ENCODE results near the gene CDCA7. TPM values are rescaled to one million over a fixed set of nuclear protein-coding genes. Genes with fewer than 3 reads are reported as not detected.
A peak's percentile ranks its signal among the peaks of the same experiment; 100 is the strongest.
"Not testable (repeated sequence)": the region's sequence is repeated elsewhere in the genome, so short reads cannot be mapped to it uniquely, and the experiment has no call there.

The CDCA7 gene
- 10 to 100 TPM in 3 of 8 experiments, 1 to 10 TPM in 4, under 1 TPM in 1; 0.20 to 27.5 (median 6.5) TPM for total RNA-seq

- in situ Hi-C loops (cut with MboI; ENCODE audit: low pct_unique_long_range_greater_than_20kb in 2 of 9, low sequenced_read_pairs in 9 of 9, unreplicated experiment in 9 of 9) = loop anchor here in 1 of 9 experiments (25.0 kb wide), 1 partner anchor 292 kb away; no protein-coding TSS in a partner anchor
- 0 to 3% (median 1%) methylated on average over 1 to 13 of the region's 50 CpGs; no CpG with 5 or more reads in 5 of the 10 experiments for WGBS, 10 experiments
Observed at GRCh38 chr2:173354582-173355131, at the start of gene CDCA7. TSS of gene CDCA7 (plus strand) at chr2:173354872. CDS start at chr2:173354964, 92 bp downstream.

GRCh38 chr2:173305303-173305702, 49.4 kb upstream of the CDCA7 start:
- Histone ChIP-seq H3K4me1 (replicated peaks in 1 of 2) (no peaks in the 10 kb centered on the region), H3K4me3 (no peak overlapping the region), H3K27ac (no peak overlapping the region)
- in situ Hi-C loops (cut with MboI; ENCODE audit: low pct_unique_long_range_greater_than_20kb in 2 of 9, low sequenced_read_pairs in 9 of 9, unreplicated experiment in 9 of 9) = no loop called here
- 0 to 77% (median 38%) methylated on average over 2 of the region's 2 CpGs; no CpG with 5 or more reads in 4 of the 10 experiments for WGBS, 10 experiments
- no peak for ATAC-seq (replicated peaks in 6 of 8)

More at GRCh38 chr2:173354582-173355131, at the start of gene CDCA7:
- ATAC-seq (replicated peaks in 6 of 8) = peak; percentile 69 to 93 (median 90)
- peaks cover 0 to 7% of the 10 kb centered on the region in 2 donors for H3K4me1 ChIP-seq (replicated peaks in 1 of 2)
- peak within 1 kb of the TSS; percentile 88 to 99 for H3K27ac ChIP-seq
- H3K4me3 ChIP-seq = peak within 1 kb of the TSS; percentile 50 to 70 (median 52)

GRCh38 chr2:173307293-173307692, 47.4 kb upstream of the CDCA7 start:
- WGBS, 10 experiments = 4 to 65% (median 50%) methylated on average over 2 to 4 of the region's 4 CpGs; no CpG with 5 or more reads in 2 of the 10 experiments

DNA sequence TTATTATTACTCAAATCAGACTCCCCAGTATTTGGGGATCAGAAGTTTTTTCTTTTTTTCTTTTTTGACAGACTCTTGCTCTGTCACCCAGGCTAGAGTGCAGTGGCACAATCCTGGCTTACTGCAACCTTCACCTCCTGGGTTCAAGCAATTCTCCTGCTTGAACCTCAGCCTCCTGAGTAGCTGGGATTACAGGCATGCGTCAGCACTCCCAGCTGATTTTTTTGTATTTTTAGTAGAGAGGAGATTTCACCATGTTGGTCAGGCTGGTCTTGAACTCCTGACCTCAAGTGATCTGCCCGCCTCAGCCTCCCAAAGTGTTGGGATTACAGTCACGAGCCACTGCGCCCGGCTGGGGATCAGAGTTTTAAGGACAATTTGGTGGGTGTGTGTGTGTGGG, 45.3 kb upstream of the CDCA7 start:
- H3K4me3 ChIP-seq; H3K27ac ChIP-seq; H3K4me1 ChIP-seq (replicated peaks in 1 of 2); in situ Hi-C loops (cut with MboI; ENCODE audit: low pct_unique_long_range_greater_than_20kb in 2 of 9, low sequenced_read_pairs in 9 of 9, unreplicated experiment in 9 of 9); ATAC-seq (replicated peaks in 6 of 8): not testable (repeated sequence)
- 0 to 100% (median 100%) methylated on average over 1 to 4 of the region's 5 CpGs; no CpG with 5 or more reads in 5 of the 10 experiments for WGBS, 10 experiments

More at GRCh38 chr2:173307293-173307692, 47.4 kb upstream of the CDCA7 start:
- Histone ChIP-seq H3K4me3 (no peak overlapping the region), H3K27ac (no peak overlapping the region), H3K4me1 (replicated peaks in 1 of 2) (no peaks in the 10 kb centered on the region)
- peak in 4 of 8 experiments; percentile 43 to 67 (median 60) for ATAC-seq (replicated peaks in 6 of 8)
- in situ Hi-C loops (cut with MboI; ENCODE audit: low pct_unique_long_range_greater_than_20kb in 2 of 9, low sequenced_read_pairs in 9 of 9, unreplicated experiment in 9 of 9) = no loop called here

DNA sequence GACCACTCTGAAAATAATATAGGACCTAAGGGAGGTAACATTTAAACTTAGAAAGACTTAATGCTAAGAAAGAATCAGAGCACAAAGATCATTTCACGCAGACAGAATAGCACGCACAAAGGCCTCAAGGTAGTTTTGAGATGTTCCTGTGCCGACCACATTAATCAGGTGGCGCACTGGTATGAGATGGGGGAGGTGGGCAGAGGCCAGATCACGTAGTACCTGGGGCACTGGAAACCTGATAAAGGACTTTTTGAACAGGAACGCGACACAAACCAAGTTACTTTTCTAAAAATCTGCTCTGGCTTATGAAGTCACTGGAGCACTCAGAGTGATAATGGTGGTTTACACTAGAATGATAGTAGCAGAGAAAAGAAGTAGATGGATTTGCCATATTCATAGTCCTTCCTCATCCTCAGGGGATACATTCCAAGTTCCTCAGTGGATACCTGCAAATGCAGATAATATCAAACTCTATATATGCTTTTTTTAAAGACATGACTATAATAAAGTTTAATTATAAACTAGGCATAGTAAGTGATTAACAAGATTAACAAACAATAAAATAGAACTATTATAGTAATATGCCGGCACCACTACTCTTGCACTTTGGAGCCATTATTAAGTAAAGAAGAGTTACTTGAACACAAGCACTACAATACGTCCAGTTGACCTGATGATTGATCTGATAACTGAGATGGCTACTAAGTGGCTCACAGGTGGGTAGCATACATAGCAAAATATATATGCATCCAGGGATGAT, 42.6 kb upstream of the CDCA7 start:
- no peak overlapping the region for H3K4me3 ChIP-seq
- in situ Hi-C loops (cut with MboI; ENCODE audit: low pct_unique_long_range_greater_than_20kb in 2 of 9, low sequenced_read_pairs in 9 of 9, unreplicated experiment in 9 of 9) = no loop called here
- H3K4me1 ChIP-seq (replicated peaks in 1 of 2) = no peaks in the 10 kb centered on the region
- no peak overlapping the region for H3K27ac ChIP-seq
- no peak for ATAC-seq (replicated peaks in 6 of 8)
- 62 to 100% (median 94%) methylated on average over 1 to 9 of the region's 9 CpGs for WGBS, 10 experiments

DNA sequence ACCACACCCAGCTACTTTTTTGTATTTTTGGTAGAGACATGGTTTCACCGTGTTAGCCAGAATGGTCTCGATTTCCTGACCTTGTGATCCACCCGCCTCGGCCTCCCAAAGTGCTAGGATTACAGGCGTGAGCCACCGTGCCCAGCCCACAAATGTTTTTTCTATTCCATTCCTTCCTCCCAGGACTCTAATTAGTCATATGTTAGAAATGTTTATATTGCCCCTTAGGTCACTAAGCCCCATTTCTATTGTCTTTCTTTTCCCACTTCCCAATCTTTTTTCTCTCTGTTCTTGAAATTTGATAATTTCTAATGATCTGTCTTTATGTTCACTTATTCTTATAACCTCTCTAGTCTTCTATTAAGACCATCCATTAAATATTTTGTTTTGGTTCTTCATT, 31.3 kb upstream of the CDCA7 start:
- WGBS, 10 experiments = 76 to 100% (median 88%) methylated on average over 2 to 6 of the region's 6 CpGs; no CpG with 5 or more reads in 4 of the 10 experiments
- in situ Hi-C loops (cut with MboI; ENCODE audit: low pct_unique_long_range_greater_than_20kb in 2 of 9, low sequenced_read_pairs in 9 of 9, unreplicated experiment in 9 of 9) = no loop called here
- Histone ChIP-seq H3K27ac (no peak overlapping the region), H3K4me3 (no peak overlapping the region), H3K4me1 (replicated peaks in 1 of 2) (no peaks in the 10 kb centered on the region)
- ATAC-seq (replicated peaks in 6 of 8) = no peak

GRCh38 chr2:173326806-173327205, 27.9 kb upstream of the CDCA7 start:
- WGBS, 10 experiments = 0 to 100% (median 89%) methylated on average over 1 of the region's 1 CpG; no CpG with 5 or more reads in 3 of the 10 experiments
- in situ Hi-C loops (cut with MboI; ENCODE audit: low pct_unique_long_range_greater_than_20kb in 2 of 9, low sequenced_read_pairs in 9 of 9, unreplicated experiment in 9 of 9) = no loop called here
- Histone ChIP-seq H3K27ac (no peak overlapping the region), H3K4me3 (no peak overlapping the region), H3K4me1 (replicated peaks in 1 of 2) (no peaks in the 10 kb centered on the region)
- ATAC-seq (replicated peaks in 6 of 8) = no peak

DNA sequence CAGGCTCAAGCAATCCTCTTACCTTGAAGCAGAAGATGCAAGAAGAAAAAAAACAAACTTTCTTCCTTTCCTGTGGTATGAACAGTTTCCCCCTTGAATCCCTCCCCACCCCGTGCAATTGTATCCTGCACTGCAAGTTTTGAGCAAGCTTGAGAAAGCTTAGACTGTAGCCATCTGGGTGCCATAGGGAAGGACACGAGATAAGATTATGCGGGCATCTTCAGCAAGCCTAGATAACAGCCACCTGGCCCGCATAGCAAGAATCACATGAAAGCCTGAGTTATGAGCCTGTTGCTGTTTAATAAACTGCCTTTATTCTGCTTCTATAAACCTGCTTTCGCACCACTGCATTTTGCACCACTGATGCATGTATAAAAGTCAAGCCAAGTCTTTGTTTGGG, 27.3 kb upstream of the CDCA7 start:
- in situ Hi-C loops (cut with MboI; ENCODE audit: low pct_unique_long_range_greater_than_20kb in 2 of 9, low sequenced_read_pairs in 9 of 9, unreplicated experiment in 9 of 9) = no loop called here
- no peak overlapping the region for H3K27ac ChIP-seq
- H3K4me3 ChIP-seq = no peak overlapping the region
- ATAC-seq (replicated peaks in 6 of 8) = no peak
- H3K4me1 ChIP-seq (replicated peaks in 1 of 2) = no peaks in the 10 kb centered on the region
- WGBS, 10 experiments = 40 to 96% (median 84%) methylated on average over 1 to 5 of the region's 5 CpGs; no CpG with 5 or more reads in 1 of the 10 experiments

DNA sequence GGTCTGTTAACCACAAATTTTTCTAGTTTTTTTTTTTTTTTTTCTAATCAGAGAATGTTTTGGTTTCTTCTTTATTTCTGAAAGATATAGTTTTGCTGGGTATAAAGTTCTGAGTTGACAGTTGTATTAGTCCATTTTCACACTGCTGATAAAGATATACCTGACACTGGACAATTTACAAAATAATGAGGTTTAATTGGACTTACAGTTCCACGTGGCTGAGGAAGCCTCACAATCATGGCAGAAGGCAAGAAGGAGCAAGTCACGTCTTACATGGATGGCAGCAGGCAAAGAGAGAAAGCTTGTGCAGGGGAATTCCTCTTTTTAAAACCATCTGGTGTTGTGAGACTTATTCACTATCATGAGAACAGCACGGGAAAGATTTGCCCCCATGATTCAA, 21.7 kb upstream of the CDCA7 start:
- ATAC-seq (replicated peaks in 6 of 8); H3K4me3 ChIP-seq; H3K27ac ChIP-seq; in situ Hi-C loops (cut with MboI; ENCODE audit: low pct_unique_long_range_greater_than_20kb in 2 of 9, low sequenced_read_pairs in 9 of 9, unreplicated experiment in 9 of 9); H3K4me1 ChIP-seq (replicated peaks in 1 of 2): not testable (repeated sequence)
- WGBS, 10 experiments = 0 to 66% (median 33%) methylated on average over 1 to 3 of the region's 3 CpGs; no CpG with 5 or more reads in 1 of the 10 experiments

DNA sequence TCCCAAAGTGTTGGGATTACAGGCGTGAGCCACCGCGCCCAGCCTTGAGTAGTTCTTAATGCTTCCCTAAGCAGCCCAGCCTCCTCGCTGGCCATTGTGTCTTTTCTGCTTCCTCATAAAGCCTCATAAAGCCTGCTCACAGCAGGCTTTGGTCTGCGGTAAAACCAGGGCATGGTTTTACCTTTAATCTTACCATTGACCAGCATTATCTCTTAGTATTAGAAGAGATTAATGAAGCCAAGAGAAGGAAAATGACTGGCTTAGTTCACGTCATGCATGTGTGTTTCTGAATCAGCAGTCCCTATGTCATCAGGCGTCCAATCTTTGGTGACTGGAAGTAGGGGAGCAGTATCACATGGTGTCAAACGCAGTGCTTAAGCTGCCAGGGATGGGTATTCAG, 14.9 kb upstream of the CDCA7 start:
- no peak for ATAC-seq (replicated peaks in 6 of 8)
- in situ Hi-C loops (cut with MboI; ENCODE audit: low pct_unique_long_range_greater_than_20kb in 2 of 9, low sequenced_read_pairs in 9 of 9, unreplicated experiment in 9 of 9) = no loop called here
- no peaks in the 10 kb centered on the region for H3K4me1 ChIP-seq (replicated peaks in 1 of 2)
- no peak overlapping the region for H3K4me3 ChIP-seq
- no peak overlapping the region for H3K27ac ChIP-seq
- 85 to 100% (median 97%) methylated on average over 1 to 7 of the region's 8 CpGs; no CpG with 5 or more reads in 4 of the 10 experiments for WGBS, 10 experiments

- in situ Hi-C loops (cut with MboI; ENCODE audit: low pct_unique_long_range_greater_than_20kb in 2 of 9, low sequenced_read_pairs in 9 of 9, unreplicated experiment in 9 of 9) = no loop called here
- ATAC-seq (replicated peaks in 6 of 8) = no peak
- Histone ChIP-seq H3K4me3 (no peak overlapping the region), H3K4me1 (replicated peaks in 1 of 2) (no peaks in the 10 kb centered on the region), H3K27ac (no peak overlapping the region)
- WGBS, 10 experiments = 7 to 90% (median 77%) methylated on average over 1 to 2 of the region's 2 CpGs; no CpG with 5 or more reads in 6 of the 10 experiments
Observed at GRCh38 chr2:173343921-173344320, 10.8 kb upstream of the CDCA7 start.

DNA sequence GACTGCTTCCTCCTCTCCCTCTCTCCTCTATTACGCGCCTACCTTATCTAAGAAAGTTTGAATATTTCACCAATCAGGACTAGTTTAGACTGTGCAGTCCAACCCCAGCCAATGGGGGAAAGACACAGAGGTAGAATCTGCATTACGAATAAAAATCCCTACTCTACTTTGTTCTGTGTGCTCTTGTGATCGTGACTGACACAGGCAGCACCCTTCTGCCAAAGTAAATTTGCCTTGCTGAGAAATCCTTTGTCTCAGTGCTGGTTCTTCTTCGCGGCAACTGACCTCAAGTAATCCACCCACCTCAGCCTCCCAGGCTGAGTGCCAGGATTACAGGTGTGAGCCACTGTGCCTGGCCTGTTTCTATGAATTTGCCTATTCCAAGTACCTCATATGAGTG, 8.6 kb upstream of the CDCA7 start:
- ATAC-seq (replicated peaks in 6 of 8) = no peak
- Histone ChIP-seq H3K27ac (no peak overlapping the region), H3K4me1 (replicated peaks in 1 of 2) (no peaks in the 10 kb centered on the region), H3K4me3 (no peak overlapping the region)
- in situ Hi-C loops (cut with MboI; ENCODE audit: low pct_unique_long_range_greater_than_20kb in 2 of 9, low sequenced_read_pairs in 9 of 9, unreplicated experiment in 9 of 9) = no loop called here
- 38 to 100% (median 80%) methylated on average over 1 to 5 of the region's 6 CpGs; no CpG with 5 or more reads in 1 of the 10 experiments for WGBS, 10 experiments

All from motor neuron (in vitro differentiated cells).